ENCODE measurements around the gene APMAP. TPM values are rescaled to one million over a fixed set of nuclear protein-coding genes. Genes with fewer than 3 reads are reported as not detected.
"Not testable (repeated sequence)": the region's sequence is repeated elsewhere in the genome, so short reads cannot be mapped to it uniquely, and the experiment has no call there.

Gene APMAP
- total RNA-seq, 2 experiments from 2014 or later = 73.5 to 75.8 TPM

- POLR2A ChIA-PET = interaction anchor here (1.4 to 2.7 kb wide), 2 partner anchors 18 to 61 kb away, joined by 6 to 11 read pairs; partner anchors contain the start of gene CST7
- CTCF ChIA-PET = interaction anchor here (1.4 to 3.3 kb wide), 5 partner anchors 13 to 33 kb away, joined by 3 to 16 read pairs (median 6); partner anchors contain the start of gene CST7
These were observed 61.5 kb downstream of the APMAP start for GRCh38 chr20:24930724-24931688.

GRCh38 chr20:24929867-24930723, 62.5 kb downstream of the APMAP start:
- ChIA-PET POLR2A (interaction anchor here (1.4 to 2.7 kb wide), 3 partner anchors 19 to 62 kb away, joined by 3 to 11 read pairs (median 6); partner anchors contain the start of gene CST7), CTCF (interaction anchor here (0.8 to 3.3 kb wide), 6 partner anchors 12 to 63 kb away, joined by 3 to 16 read pairs (median 6); partner anchors contain the start of genes APMAP and CST7)

- ChIA-PET POLR2A (interaction anchor here (1.4 kb wide), 1 partner anchor 26 kb away, joined by 3 read pairs; no protein-coding TSS in a partner anchor), CTCF (interaction anchor here (3.3 kb wide), 1 partner anchor 24 kb away, joined by 16 read pairs; no protein-coding TSS in a partner anchor)
These were observed 63.3 kb downstream of the APMAP start for GRCh38 chr20:24929259-24929658.

GRCh38 chr20:24920706-24921105, 71.8 kb downstream of the APMAP start:
- POLR2A ChIA-PET, CTCF ChIA-PET: not testable (repeated sequence)

GRCh38 chr20:24919665-24920064, 72.9 kb downstream of the APMAP start:
- POLR2A ChIA-PET, CTCF ChIA-PET: not testable (repeated sequence)

- ChIA-PET CTCF (interaction anchor here (0.5 to 1.4 kb wide), 3 partner anchors 12 to 981 kb away, joined by 3 to 6 read pairs (median 3); no protein-coding TSS in a partner anchor), POLR2A (no interaction called here)
These were observed 73.7 kb downstream of the APMAP start for GRCh38 chr20:24918579-24919566.

GRCh38 chr20:24917797-24918578, 74.6 kb downstream of the APMAP start:
- POLR2A ChIA-PET = no interaction called here

GRCh38 chr20:24917056-24917455, 75.5 kb downstream of the APMAP start:
- ChIA-PET CTCF (interaction anchor here (1.4 kb wide), 1 partner anchor 14 kb away, joined by 6 read pairs; no protein-coding TSS in a partner anchor), POLR2A (no interaction called here)

More at GRCh38 chr20:24917797-24918578, 74.6 kb downstream of the APMAP start:
- CTCF ChIA-PET = interaction anchor here (0.5 to 1.4 kb wide), 7 partner anchors 13 to 980 kb away, joined by 3 to 6 read pairs (median 3); no protein-coding TSS in a partner anchor

GRCh38 chr20:24916412-24916811, 76.1 kb downstream of the APMAP start:
- CTCF ChIA-PET = no interaction called here

GRCh38 chr20:24915892-24916291, 76.7 kb downstream of the APMAP start:
- ChIA-PET POLR2A (no interaction called here), CTCF (no interaction called here)

More at GRCh38 chr20:24916412-24916811, 76.1 kb downstream of the APMAP start:
- POLR2A ChIA-PET = no interaction called here

GRCh38 chr20:24915440-24915839, 77.1 kb downstream of the APMAP start:
- ChIA-PET CTCF (no interaction called here), POLR2A (no interaction called here)

- ChIA-PET POLR2A (interaction anchor here (0.6 kb wide), 1 partner anchor 230 kb away, joined by 5 read pairs; no protein-coding TSS in a partner anchor), CTCF (no interaction called here)
These were observed 77.9 kb downstream of the APMAP start for GRCh38 chr20:24914388-24915241.

- ChIA-PET CTCF (no interaction called here), POLR2A (no interaction called here)
These were observed 79.4 kb downstream of the APMAP start for GRCh38 chr20:24913076-24913628.
